ENCODE data around the gene MAGEB1.

DNA sequence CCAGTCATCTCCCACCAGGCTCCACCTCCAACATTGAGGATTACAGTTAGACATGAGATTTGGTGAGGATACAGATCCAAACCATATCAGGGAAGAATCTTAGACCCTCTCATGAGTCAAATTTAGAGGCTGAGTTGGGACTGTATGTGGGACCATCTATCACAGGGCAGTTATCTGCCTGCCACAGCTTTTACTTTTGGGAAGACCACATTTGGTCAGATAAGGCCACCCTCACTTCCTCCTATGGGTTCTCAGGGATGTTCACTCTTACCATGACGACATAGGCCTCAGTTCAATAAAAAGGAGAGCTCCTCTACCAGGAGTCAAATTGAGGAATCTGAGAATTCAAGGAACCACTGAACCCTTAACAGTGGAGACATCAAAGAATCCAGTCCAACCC, 29.5 kb upstream of the MAGEB1 start:
- TF ChIP-seq EZH2phosphoT487 (IDR thresholded peaks at IDR 0.05; ENCODE audit: borderline replicate concordance, low read length): no peak
- TF ChIP-seq, protein P1, sequence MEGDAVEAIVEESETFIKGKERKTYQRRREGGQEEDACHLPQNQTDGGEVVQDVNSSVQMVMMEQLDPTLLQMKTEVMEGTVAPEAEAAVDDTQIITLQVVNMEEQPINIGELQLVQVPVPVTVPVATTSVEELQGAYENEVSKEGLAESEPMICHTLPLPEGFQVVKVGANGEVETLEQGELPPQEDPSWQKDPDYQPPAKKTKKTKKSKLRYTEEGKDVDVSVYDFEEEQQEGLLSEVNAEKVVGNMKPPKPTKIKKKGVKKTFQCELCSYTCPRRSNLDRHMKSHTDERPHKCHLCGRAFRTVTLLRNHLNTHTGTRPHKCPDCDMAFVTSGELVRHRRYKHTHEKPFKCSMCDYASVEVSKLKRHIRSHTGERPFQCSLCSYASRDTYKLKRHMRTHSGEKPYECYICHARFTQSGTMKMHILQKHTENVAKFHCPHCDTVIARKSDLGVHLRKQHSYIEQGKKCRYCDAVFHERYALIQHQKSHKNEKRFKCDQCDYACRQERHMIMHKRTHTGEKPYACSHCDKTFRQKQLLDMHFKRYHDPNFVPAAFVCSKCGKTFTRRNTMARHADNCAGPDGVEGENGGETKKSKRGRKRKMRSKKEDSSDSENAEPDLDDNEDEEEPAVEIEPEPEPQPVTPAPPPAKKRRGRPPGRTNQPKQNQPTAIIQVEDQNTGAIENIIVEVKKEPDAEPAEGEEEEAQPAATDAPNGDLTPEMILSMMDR (conservative IDR thresholded peaks at IDR 0.05; ENCODE audit: low read depth, low read length): no peak
